ENCODE measurements around the gene CLK2. TPM values are rescaled to one million over a fixed set of nuclear protein-coding genes. Genes with fewer than 3 reads are reported as not detected.

CLK2 gene
- total and polyA plus RNA-seq, 2 of the 8 experiments (the other 6 are each of a cell fraction or from before 2014, with no cell fraction given), result 62.2 to 76.0 TPM

DNA sequence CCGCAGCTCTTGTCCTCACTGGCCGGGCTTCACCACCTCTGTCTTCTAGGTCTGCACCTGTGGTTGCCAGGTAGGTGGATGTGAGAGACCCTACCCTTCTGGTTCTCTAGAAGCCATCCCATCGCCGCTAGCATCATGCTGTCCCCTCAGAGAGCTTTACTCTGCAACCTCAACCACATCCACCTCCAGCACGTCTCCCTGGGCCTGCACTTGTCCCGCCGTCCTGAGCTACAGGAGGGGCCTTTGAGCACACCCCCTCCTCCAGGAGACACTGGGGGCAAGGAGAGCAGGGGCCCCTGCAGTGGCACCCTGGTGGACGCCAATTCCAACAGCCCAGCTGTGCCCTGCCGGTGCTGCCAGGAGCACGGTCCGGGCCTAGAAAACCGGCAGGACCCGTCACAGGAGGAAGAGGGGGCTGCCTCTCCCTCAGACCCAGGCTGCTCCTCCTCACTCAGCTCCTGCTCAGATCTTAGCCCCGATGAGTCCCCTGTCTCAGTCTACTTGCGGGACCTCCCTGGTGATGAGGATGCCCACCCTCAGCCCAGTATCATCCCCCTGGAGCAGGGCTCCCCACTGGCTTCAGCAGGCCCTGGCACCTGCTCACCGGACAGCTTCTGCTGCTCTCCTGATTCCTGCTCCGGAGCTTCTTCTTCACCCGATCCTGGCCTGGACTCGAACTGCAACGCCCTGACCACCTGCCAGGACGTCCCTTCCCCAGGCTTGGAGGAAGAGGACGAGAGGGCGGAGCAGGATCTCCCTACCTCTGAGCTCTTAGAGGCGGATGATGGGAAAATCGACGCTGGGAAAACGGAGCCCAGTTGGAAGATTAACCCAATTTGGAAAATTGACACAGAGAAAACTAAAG lies 48.6 kb upstream of the CLK2 start (continued):
- TF ChIP-seq, protein P1, sequence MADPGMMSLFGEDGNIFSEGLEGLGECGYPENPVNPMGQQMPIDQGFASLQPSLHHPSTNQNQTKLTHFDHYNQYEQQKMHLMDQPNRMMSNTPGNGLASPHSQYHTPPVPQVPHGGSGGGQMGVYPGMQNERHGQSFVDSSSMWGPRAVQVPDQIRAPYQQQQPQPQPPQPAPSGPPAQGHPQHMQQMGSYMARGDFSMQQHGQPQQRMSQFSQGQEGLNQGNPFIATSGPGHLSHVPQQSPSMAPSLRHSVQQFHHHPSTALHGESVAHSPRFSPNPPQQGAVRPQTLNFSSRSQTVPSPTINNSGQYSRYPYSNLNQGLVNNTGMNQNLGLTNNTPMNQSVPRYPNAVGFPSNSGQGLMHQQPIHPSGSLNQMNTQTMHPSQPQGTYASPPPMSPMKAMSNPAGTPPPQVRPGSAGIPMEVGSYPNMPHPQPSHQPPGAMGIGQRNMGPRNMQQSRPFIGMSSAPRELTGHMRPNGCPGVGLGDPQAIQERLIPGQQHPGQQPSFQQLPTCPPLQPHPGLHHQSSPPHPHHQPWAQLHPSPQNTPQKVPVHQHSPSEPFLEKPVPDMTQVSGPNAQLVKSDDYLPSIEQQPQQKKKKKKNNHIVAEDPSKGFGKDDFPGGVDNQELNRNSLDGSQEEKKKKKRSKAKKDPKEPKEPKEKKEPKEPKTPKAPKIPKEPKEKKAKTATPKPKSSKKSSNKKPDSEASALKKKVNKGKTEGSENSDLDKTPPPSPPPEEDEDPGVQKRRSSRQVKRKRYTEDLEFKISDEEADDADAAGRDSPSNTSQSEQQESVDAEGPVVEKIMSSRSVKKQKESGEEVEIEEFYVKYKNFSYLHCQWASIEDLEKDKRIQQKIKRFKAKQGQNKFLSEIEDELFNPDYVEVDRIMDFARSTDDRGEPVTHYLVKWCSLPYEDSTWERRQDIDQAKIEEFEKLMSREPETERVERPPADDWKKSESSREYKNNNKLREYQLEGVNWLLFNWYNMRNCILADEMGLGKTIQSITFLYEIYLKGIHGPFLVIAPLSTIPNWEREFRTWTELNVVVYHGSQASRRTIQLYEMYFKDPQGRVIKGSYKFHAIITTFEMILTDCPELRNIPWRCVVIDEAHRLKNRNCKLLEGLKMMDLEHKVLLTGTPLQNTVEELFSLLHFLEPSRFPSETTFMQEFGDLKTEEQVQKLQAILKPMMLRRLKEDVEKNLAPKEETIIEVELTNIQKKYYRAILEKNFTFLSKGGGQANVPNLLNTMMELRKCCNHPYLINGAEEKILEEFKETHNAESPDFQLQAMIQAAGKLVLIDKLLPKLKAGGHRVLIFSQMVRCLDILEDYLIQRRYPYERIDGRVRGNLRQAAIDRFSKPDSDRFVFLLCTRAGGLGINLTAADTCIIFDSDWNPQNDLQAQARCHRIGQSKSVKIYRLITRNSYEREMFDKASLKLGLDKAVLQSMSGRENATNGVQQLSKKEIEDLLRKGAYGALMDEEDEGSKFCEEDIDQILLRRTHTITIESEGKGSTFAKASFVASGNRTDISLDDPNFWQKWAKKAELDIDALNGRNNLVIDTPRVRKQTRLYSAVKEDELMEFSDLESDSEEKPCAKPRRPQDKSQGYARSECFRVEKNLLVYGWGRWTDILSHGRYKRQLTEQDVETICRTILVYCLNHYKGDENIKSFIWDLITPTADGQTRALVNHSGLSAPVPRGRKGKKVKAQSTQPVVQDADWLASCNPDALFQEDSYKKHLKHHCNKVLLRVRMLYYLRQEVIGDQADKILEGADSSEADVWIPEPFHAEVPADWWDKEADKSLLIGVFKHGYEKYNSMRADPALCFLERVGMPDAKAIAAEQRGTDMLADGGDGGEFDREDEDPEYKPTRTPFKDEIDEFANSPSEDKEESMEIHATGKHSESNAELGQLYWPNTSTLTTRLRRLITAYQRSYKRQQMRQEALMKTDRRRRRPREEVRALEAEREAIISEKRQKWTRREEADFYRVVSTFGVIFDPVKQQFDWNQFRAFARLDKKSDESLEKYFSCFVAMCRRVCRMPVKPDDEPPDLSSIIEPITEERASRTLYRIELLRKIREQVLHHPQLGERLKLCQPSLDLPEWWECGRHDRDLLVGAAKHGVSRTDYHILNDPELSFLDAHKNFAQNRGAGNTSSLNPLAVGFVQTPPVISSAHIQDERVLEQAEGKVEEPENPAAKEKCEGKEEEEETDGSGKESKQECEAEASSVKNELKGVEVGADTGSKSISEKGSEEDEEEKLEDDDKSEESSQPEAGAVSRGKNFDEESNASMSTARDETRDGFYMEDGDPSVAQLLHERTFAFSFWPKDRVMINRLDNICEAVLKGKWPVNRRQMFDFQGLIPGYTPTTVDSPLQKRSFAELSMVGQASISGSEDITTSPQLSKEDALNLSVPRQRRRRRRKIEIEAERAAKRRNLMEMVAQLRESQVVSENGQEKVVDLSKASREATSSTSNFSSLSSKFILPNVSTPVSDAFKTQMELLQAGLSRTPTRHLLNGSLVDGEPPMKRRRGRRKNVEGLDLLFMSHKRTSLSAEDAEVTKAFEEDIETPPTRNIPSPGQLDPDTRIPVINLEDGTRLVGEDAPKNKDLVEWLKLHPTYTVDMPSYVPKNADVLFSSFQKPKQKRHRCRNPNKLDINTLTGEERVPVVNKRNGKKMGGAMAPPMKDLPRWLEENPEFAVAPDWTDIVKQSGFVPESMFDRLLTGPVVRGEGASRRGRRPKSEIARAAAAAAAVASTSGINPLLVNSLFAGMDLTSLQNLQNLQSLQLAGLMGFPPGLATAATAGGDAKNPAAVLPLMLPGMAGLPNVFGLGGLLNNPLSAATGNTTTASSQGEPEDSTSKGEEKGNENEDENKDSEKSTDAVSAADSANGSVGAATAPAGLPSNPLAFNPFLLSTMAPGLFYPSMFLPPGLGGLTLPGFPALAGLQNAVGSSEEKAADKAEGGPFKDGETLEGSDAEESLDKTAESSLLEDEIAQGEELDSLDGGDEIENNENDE (IDR thresholded peaks at IDR 0.05; ENCODE audit: insufficient replicate concordance, low read length), result no peak
- TF ChIP-seq RXRA (IDR thresholded peaks at IDR 0.05; ENCODE audit: insufficient read depth, low read depth, low read length), result no peak
- no peak for TF ChIP-seq POLR2A (IDR thresholded peaks at IDR 0.05; ENCODE audit: control extremely low read depth in 1 of 2, low read depth in 2 of 2, low read length in 2 of 2)
- TF ChIP-seq SIX5 (IDR thresholded peaks at IDR 0.05; ENCODE audit: low read depth, low read length), result no peak
- no peak for TF ChIP-seq CBX8 (IDR thresholded peaks at IDR 0.05; ENCODE audit: borderline replicate concordance, low read depth, low read length)
- TF ChIP-seq FOSL1 (IDR thresholded peaks at IDR 0.05; ENCODE audit: insufficient read depth, low read depth, low read length), result no peak
- TF ChIP-seq NRF1 (IDR thresholded peaks at IDR 0.05; ENCODE audit: low read depth, low read length), result no peak
- TF ChIP-seq TAF7 (optimal IDR thresholded peaks at IDR 0.05; ENCODE audit: borderline replicate concordance, low read depth, low read length), result no peak

Measured in H1 (cell line).